ENCODE measurements around the gene PTPRH.

PTPRH gene

DNA sequence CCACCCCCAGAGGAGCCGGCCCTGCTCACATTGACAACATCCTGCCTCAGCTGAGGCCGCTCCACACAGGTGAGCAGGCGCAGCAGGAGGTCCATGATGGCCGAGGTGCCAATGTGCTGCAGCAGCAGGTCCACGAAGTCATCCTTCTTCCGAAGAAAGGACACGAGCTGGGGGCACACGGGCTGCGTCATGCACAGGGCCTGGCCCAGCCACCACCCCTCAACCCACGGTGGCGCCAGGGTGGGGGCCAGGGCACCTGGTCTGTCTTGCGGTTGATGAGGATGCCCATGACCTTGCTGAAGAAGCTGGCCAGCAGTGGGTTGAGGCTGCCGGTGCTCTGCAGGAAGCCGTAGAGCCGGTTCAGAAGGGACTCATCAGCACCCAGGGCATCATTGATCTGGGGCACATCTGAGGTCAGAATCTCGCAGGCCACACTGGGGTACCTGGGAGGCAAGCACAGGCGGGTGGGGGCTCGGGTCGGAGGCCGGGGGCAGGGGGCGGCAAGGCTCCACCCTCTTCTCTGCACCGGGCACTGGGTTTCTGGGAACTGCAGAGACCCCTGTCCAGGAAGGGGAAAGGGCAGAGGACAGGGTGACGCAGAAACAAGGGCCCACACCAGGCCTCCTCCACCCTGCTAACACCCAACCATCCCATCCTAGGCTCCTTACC is 36.1 kb upstream of the PTPRH start:
- no peak overlapping the region for H3K4me3 ChIP-seq (ENCODE audit: low read depth, low read length)
- TF ChIP-seq POLR2A (IDR thresholded peaks at IDR 0.05; ENCODE audit: extremely low read depth, insufficient read length) (no peak), MYC (IDR thresholded peaks at IDR 0.05; ENCODE audit: low read depth, low read length) (no peak)
- TF ChIP-seq, protein P1, sequence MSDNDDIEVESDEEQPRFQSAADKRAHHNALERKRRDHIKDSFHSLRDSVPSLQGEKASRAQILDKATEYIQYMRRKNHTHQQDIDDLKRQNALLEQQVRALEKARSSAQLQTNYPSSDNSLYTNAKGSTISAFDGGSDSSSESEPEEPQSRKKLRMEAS (IDR thresholded peaks at IDR 0.05; ENCODE audit: low read depth, low read length): no peak
- TF ChIP-seq, protein P2, sequence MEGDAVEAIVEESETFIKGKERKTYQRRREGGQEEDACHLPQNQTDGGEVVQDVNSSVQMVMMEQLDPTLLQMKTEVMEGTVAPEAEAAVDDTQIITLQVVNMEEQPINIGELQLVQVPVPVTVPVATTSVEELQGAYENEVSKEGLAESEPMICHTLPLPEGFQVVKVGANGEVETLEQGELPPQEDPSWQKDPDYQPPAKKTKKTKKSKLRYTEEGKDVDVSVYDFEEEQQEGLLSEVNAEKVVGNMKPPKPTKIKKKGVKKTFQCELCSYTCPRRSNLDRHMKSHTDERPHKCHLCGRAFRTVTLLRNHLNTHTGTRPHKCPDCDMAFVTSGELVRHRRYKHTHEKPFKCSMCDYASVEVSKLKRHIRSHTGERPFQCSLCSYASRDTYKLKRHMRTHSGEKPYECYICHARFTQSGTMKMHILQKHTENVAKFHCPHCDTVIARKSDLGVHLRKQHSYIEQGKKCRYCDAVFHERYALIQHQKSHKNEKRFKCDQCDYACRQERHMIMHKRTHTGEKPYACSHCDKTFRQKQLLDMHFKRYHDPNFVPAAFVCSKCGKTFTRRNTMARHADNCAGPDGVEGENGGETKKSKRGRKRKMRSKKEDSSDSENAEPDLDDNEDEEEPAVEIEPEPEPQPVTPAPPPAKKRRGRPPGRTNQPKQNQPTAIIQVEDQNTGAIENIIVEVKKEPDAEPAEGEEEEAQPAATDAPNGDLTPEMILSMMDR (IDR thresholded peaks at IDR 0.05; ENCODE audit: low read depth, low read length): no peak
- no peak for DNase-seq (ENCODE audit: low read depth)

DNA sequence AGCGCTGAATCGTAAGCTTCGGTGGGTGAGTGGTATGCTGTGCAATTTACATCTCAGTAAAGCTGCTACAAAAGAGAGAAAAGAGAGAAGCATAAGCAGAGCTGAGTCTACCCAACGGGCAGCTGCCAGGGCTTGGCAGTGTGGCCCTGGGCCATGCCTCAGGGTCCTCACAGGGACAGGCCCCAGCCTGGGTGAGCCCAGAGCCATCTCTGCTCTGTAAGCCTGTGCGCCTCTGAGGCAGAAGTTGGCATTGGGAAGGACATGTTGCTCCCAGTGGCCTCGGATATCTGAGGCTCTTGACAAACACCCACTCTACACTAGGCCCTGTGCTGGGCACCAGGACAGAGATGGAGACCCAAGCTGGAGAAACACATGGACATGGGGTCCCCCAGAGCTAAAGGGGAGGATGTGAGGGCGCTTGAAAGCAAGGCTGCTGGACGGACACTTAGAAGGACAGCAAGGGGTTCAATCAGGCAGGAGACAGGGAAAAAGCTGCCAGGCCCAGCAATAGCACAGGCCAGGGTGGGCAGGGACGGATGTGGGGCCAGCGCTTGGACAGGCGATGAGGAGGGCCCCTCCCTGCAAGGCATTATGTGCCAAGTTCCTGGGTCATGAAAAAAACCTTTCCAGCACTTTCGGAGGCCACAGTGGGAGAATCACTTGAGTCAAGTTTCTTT is 34.8 kb upstream of the PTPRH start:
- TF ChIP-seq, protein P2 (IDR thresholded peaks at IDR 0.05; ENCODE audit: low read depth, low read length): no peak
- TF ChIP-seq, protein P1 (IDR thresholded peaks at IDR 0.05; ENCODE audit: low read depth, low read length): no peak
- TF ChIP-seq POLR2A (IDR thresholded peaks at IDR 0.05; ENCODE audit: extremely low read depth, insufficient read length): no peak
- no peak for TF ChIP-seq MYC (IDR thresholded peaks at IDR 0.05; ENCODE audit: low read depth, low read length)
- no peak for DNase-seq (ENCODE audit: low read depth)
- H3K4me3 ChIP-seq (ENCODE audit: low read depth, low read length): no peak overlapping the region

DNA sequence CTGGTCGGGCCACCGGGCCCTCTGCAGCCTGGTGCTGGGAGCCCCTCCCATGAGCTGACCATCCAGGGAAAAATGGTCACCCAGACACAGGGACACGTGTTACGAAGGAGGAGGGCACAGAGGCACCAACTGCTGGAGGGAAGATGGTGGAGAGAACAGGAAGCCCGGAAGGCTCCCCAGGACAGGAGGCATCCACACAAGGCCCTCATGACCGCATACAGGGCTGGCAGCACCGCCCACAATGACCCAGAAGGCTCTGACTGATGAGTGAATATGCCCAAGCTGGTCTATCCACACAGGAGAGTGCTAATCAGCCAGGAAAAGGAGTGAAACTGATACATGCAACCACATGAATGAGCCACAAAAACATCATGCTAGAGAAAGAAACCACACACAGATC is 33.2 kb upstream of the PTPRH start:
- TF ChIP-seq, protein P2 (IDR thresholded peaks at IDR 0.05; ENCODE audit: low read depth, low read length): no peak
- TF ChIP-seq, protein P1 (IDR thresholded peaks at IDR 0.05; ENCODE audit: low read depth, low read length): no peak
- no peak for TF ChIP-seq MYC (IDR thresholded peaks at IDR 0.05; ENCODE audit: low read depth, low read length)
- H3K4me3 ChIP-seq (ENCODE audit: low read depth, low read length): no peak overlapping the region
- no peak for DNase-seq (ENCODE audit: low read depth)

DNA sequence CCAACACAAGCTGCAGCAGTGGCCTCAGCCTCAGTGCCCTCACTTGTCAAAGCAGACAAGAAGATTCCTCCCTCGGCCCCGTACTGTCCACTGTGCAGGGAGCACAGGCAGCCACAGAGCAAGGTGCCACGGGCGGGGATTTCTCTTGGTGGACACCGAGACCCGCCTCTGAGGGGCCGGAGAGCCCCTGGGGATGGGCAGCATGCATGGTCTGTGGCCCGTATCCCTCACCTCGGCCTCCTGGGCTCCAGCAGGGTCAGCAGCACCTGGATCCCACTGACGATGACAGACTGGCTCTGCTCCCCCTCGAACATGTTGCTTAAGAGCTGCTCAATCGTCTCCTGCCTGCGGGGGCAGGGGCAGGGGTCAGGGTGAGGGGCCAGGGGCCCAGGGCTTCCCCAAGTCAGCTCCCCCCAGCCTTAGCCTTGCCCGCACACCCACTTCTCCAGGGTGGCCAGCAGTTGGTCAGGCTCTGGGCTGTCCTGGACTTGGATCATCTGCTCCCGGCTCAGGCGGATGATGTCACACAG is 32.7 kb upstream of the PTPRH start:
- no peak overlapping the region for H3K4me3 ChIP-seq (ENCODE audit: low read depth, low read length)
- DNase-seq (ENCODE audit: low read depth): no peak
- TF ChIP-seq, protein P1 (IDR thresholded peaks at IDR 0.05; ENCODE audit: low read depth, low read length): no peak
- TF ChIP-seq POLR2A (IDR thresholded peaks at IDR 0.05; ENCODE audit: extremely low read depth, insufficient read length): no peak
- TF ChIP-seq, protein P2 (IDR thresholded peaks at IDR 0.05; ENCODE audit: low read depth, low read length): no peak
- TF ChIP-seq MYC (IDR thresholded peaks at IDR 0.05; ENCODE audit: low read depth, low read length): no peak

DNA sequence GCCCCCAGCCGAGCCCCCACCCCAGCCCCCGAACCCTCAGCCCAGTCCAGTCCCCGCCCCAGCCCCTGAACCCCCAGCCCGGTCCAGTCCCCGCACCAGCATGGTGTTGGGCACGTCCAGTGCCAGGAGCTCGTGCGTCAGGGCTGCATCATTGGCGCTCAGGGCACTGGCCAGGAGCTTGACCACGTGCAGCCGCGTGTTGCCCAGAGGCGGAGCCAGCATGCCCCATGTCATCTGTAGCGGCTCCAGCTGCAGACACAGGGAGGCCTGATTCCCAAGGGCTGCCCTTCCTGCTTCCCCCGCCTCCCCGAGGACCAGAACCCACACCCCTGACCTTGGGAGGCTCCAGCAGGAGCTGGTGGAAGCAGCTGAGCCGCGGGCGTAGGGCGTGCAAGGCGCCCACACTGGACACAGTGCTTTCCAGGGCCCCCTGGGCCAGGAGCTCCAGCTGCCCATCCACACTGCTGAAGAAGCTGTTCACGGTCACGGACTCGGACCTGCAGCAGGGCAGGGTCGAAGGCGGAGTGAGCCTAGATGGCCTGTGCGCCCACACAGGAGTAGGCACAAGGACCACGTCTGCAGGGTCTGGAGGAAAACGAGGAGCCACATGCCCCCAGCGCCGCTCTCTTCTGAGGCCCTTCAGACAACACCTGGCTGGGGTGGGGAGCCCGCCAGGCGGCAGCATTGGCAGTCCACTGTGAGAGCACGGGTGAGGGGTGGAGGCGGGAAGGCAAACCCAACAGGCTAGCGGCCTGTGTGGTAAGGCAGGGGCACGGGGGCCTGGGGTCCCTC is 32.0 kb upstream of the PTPRH start:
- no peak overlapping the region for H3K4me3 ChIP-seq (ENCODE audit: low read depth, low read length)
- DNase-seq (ENCODE audit: low read depth): no peak
- TF ChIP-seq POLR2A (IDR thresholded peaks at IDR 0.05; ENCODE audit: extremely low read depth, insufficient read length): no peak
- TF ChIP-seq MYC (IDR thresholded peaks at IDR 0.05; ENCODE audit: low read depth, low read length): no peak
- TF ChIP-seq, protein P2 (IDR thresholded peaks at IDR 0.05; ENCODE audit: low read depth, low read length): no peak
- TF ChIP-seq, protein P1 (IDR thresholded peaks at IDR 0.05; ENCODE audit: low read depth, low read length): no peak

Measured in NB4 (cell line).